Stomach (tissue), 4 donors: ENCODE results near the gene CBLB.

ENCODE experiments used
- EP300 ChIP-seq: sonication (generic); formaldehyde crosslinking; IDR thresholded peaks from one replicate; pipeline ENCODE4 v1.6.1; 2017; ENCODE audit warnings: antibody characterized with exemption
- POLR2A ChIP-seq, 4 donors: fragments of 450-650 bp; IDR thresholded peaks; one replicate each; pipeline ENCODE4 v1.6.1; 2016; ENCODE audit warnings: antibody characterized with exemption in 4 of 4, control low read depth in 2 of 4, mild to moderate bottlenecking in 1 of 4, moderate library complexity in 1 of 4
- POLR2AphosphoS5 ChIP-seq, 3 donors: sonication (generic); formaldehyde crosslinking; IDR thresholded peaks; one replicate each; pipeline ENCODE4 v1.6.1; 2016; ENCODE audit warnings: antibody characterized with exemption in 3 of 3
- TF ChIP-seq, protein P1 (sequence below), 7 experiments: fragments of 450-650 bp in 4 of 7; fragments of 200-600 bp in 3 of 7; sonication (generic) in 3 of 7; IDR thresholded peaks; one replicate each; pipeline ENCODE4 v1.5.1; 2016 to 2019; ENCODE audit warnings: antibody characterized with exemption in 7 of 7, control low read depth in 2 of 7, mild to moderate bottlenecking in 1 of 7

GRCh38 chr3:105672996-105673395, 195.8 kb downstream of the CBLB start:
- TF ChIP-seq POLR2A (IDR thresholded peaks at IDR 0.05): no peak
- TF ChIP-seq, protein P1, sequence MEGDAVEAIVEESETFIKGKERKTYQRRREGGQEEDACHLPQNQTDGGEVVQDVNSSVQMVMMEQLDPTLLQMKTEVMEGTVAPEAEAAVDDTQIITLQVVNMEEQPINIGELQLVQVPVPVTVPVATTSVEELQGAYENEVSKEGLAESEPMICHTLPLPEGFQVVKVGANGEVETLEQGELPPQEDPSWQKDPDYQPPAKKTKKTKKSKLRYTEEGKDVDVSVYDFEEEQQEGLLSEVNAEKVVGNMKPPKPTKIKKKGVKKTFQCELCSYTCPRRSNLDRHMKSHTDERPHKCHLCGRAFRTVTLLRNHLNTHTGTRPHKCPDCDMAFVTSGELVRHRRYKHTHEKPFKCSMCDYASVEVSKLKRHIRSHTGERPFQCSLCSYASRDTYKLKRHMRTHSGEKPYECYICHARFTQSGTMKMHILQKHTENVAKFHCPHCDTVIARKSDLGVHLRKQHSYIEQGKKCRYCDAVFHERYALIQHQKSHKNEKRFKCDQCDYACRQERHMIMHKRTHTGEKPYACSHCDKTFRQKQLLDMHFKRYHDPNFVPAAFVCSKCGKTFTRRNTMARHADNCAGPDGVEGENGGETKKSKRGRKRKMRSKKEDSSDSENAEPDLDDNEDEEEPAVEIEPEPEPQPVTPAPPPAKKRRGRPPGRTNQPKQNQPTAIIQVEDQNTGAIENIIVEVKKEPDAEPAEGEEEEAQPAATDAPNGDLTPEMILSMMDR (IDR thresholded peaks at IDR 0.05): no peak
- no peak for TF ChIP-seq POLR2AphosphoS5 (IDR thresholded peaks at IDR 0.05)
- TF ChIP-seq EP300: no peak
